Endometrial microvascular endothelial cells (primary cell): Measurements from ENCODE around the gene PUS3. TPM values are rescaled to one million over a fixed set of nuclear protein-coding genes. Genes with fewer than 3 reads are reported as not detected.

ENCODE experiments used
- in situ Hi-C: cut with HindIII; loops from 2 replicates; pipeline ENCODE4 v1.10.0; 2017; ENCODE audit warnings: low sequenced_read_pairs, low pct_unique_long_range_greater_than_20kb; ENCODE audit errors: inconsistent ontology term
- total RNA-seq: library from RNA; depleted of rRNA; stranded (reverse); fragments of >200 nt; gene quantifications from one replicate; pipeline ENCODE4 v1.2.3, GENCODE V29; 2015; ENCODE audit errors: inconsistent ontology term

The PUS3 gene
- 10.1 TPM for total RNA-seq

- in situ Hi-C loops = no loop called here
These were observed at the start of gene PUS3 for GRCh38 chr11:125902927-125903710. Gene PUS3, minus strand, starts transcription at chr11:125903206. Its CDS starts 6,922 bp downstream, at chr11:125896284.

GRCh38 chr11:125952559-125952958 lies 49.6 kb upstream of the PUS3 start:
- in situ Hi-C loops = no loop called here

GRCh38 chr11:125951731-125952130 lies 48.7 kb upstream of the PUS3 start:
- in situ Hi-C loops = no loop called here

- in situ Hi-C loops = no loop called here
These were observed 48.0 kb upstream of the PUS3 start for GRCh38 chr11:125950696-125951651.

GRCh38 chr11:125950178-125950490 lies 47.1 kb upstream of the PUS3 start:
- in situ Hi-C loops = no loop called here

- in situ Hi-C loops = loop anchor here (25.0 kb wide), 1 partner anchor 238 kb away; no protein-coding TSS in a partner anchor
These were observed 46.5 kb upstream of the PUS3 start for GRCh38 chr11:125949271-125950177.

- in situ Hi-C loops = loop anchor here (25.0 kb wide), 1 partner anchor 239 kb away; no protein-coding TSS in a partner anchor
These were observed 45.5 kb upstream of the PUS3 start for GRCh38 chr11:125948278-125949051.

- in situ Hi-C loops = loop anchor here (25.0 kb wide), 1 partner anchor 240 kb away; no protein-coding TSS in a partner anchor
These were observed 44.6 kb upstream of the PUS3 start for GRCh38 chr11:125947419-125948277.

GRCh38 chr11:125946712-125947418 lies 43.9 kb upstream of the PUS3 start:
- in situ Hi-C loops = loop anchor here (25.0 kb wide), 1 partner anchor 240 kb away; no protein-coding TSS in a partner anchor

GRCh38 chr11:125945797-125946520 lies 43.0 kb upstream of the PUS3 start, which contains the start of gene VSIG10L2:
Gene VSIG10L2, plus strand, starts transcription at chr11:125946044. Its CDS starts 12 bp downstream, at chr11:125946056.
- in situ Hi-C loops = loop anchor here (25.0 kb wide), 1 partner anchor 241 kb away; no protein-coding TSS in a partner anchor

GRCh38 chr11:125945011-125945796 lies 42.2 kb upstream of the PUS3 start:
- in situ Hi-C loops = loop anchor here (25.0 kb wide), 1 partner anchor 242 kb away; no protein-coding TSS in a partner anchor

GRCh38 chr11:125944350-125945010 lies 41.5 kb upstream of the PUS3 start:
- in situ Hi-C loops = loop anchor here (25.0 kb wide), 1 partner anchor 243 kb away; no protein-coding TSS in a partner anchor

- in situ Hi-C loops = loop anchor here (25.0 kb wide), 1 partner anchor 243 kb away; no protein-coding TSS in a partner anchor
These were observed 40.8 kb upstream of the PUS3 start for GRCh38 chr11:125943661-125944349.
